ENCODE results near the gene PITHD1.
A peak's percentile ranks its signal among the peaks of the same experiment; 100 is the strongest.

Gene PITHD1

DNA sequence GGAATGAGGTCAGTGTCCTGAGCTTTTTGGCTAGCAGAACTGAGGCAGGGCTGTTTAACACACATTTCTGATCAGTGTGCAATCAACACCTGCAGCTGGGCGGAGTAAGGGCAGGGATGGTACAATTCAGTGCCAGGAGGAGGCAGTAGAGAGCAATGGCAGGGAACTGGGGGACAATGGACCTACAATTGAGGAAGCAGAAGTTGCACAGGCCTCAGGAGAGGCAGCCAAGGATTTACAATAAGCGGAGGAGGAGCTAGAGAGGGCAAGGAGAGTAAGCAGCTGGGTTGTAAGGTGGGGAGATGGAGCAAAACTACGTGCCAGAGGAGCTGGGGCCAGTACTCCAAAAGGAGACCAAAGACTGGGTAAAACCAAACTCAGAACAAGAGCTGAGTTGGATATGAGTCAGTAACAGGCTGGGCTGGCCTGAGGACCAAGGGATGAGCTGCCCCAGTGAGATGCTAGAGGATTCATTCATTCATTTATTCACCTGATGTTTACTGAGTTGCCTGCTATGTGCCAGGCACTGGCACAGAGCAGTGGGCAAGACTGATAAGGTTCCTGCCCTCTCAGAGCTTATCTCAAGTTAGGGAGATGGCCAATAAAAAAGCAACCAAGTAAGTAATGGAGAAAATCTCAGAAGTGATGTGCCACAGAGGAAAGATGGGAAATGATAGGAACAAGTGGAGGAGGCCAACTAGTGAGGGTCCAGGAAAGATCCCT lies 32.8 kb downstream of the PITHD1 start:
- TF ChIP-seq, protein P1, sequence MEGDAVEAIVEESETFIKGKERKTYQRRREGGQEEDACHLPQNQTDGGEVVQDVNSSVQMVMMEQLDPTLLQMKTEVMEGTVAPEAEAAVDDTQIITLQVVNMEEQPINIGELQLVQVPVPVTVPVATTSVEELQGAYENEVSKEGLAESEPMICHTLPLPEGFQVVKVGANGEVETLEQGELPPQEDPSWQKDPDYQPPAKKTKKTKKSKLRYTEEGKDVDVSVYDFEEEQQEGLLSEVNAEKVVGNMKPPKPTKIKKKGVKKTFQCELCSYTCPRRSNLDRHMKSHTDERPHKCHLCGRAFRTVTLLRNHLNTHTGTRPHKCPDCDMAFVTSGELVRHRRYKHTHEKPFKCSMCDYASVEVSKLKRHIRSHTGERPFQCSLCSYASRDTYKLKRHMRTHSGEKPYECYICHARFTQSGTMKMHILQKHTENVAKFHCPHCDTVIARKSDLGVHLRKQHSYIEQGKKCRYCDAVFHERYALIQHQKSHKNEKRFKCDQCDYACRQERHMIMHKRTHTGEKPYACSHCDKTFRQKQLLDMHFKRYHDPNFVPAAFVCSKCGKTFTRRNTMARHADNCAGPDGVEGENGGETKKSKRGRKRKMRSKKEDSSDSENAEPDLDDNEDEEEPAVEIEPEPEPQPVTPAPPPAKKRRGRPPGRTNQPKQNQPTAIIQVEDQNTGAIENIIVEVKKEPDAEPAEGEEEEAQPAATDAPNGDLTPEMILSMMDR (conservative IDR thresholded peaks at IDR 0.05): peak; percentile 52
- TF ChIP-seq ZFX (IDR thresholded peaks at IDR 0.05): no peak
- H3K27ac ChIP-seq: no peak overlapping the region; the same call in 1 of the 2 replicates

DNA sequence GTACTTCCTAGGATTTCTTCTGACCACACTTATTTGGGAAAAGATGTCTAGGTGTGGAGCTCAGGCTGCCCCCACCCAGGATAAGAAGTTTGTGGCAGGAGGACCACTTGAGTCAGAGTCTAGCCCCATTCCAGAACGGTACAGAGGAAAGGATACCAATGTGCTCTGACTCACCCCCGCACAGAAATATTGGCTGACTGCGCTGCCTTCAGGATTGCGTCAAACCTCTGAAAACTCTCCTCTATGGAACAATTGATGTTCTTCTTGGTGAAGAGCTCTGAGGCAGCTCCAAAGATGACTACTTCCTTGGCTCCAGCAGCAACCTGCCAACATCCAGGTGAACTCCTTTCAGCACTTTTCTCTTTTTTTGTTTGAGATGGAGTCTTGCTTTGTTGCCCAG lies 35.8 kb downstream of the PITHD1 start:
- no peak for TF ChIP-seq ZFX (IDR thresholded peaks at IDR 0.05)
- TF ChIP-seq, protein P1 (conservative IDR thresholded peaks at IDR 0.05): no peak
- H3K27ac ChIP-seq: no peak overlapping the region

DNA sequence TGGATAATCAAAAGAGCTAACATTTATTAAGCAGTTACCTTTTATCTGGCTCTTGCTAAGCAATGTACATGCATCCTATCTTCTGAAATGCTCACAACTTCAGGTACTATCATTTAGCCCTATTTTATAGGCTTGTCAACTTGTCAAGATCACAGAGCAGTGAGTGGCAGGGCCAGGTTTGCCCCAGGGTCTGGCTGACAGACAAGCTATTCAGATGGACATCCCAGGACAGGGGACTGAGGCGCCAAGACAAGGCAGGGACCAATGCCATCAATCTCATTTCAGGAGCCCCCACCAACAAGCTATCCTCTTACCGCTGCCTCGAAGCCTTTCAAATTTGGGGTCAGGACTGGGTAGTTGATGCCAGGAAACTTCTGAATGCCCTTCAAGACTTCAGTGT lies 38.1 kb downstream of the PITHD1 start:
- H3K27ac ChIP-seq: no peak overlapping the region
- TF ChIP-seq ZFX (IDR thresholded peaks at IDR 0.05): no peak
- TF ChIP-seq, protein P1 (conservative IDR thresholded peaks at IDR 0.05): no peak

DNA sequence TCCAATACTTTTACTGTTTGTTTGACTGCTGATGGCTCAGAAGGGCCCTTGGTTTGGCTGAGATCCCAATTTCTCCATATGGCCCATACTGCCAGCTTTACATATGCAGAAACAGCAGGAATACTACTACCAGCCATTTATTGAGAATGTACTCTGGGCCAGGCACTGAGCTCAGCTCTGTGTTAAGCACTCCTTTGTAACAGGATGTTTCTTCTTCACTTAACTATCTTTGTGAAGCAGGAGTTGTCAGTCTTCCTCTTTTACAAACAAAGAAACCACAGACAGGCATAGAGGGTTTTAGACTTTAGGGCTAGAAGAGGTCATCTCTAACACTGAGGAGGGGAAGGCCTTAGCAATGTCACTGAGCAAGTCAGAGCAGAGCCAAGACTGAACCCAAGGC lies 38.7 kb downstream of the PITHD1 start:
- H3K27ac ChIP-seq: no peak overlapping the region
- no peak for TF ChIP-seq ZFX (IDR thresholded peaks at IDR 0.05)
- TF ChIP-seq, protein P1 (conservative IDR thresholded peaks at IDR 0.05): no peak

DNA sequence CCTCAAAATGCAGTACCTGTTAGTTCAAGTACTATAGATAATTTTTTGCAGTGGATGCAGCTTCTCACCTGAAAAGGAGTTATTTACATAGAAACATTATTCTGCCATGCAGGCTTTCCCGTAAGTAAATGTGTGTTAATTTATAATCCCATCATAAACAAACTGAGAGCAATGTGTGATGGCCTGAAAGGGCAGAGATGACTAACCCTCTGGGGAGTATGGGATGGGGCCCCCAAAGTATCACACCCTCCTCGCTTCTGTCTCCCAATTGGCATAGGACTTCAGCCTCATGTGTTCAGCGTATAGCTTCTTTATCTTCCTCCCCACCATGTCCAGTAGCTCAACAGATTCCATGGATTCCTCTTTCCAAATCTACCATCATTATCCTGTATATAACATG lies 39.4 kb downstream of the PITHD1 start:
- no peak overlapping the region for H3K27ac ChIP-seq
- TF ChIP-seq, protein P1 (conservative IDR thresholded peaks at IDR 0.05): no peak
- TF ChIP-seq ZFX (IDR thresholded peaks at IDR 0.05): no peak

DNA sequence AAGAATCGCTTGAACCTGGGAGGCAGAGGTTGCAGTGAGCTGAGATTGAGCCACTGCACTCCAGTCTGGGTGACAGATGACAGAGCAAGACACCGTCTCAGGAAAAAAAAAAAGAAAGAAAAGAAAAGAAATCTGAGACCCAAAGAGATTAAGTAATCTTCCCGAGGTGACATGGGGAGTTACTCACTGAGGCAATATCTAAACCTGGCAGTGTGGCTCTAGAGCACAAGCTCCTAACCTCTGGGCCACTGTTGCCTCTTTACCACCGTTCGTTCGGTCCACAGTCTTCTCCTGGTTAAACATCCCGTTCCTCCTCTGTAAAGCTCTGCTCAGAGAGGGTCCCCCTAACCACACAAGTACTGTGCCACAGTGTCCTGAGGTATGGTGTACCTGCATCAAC lies 45.5 kb downstream of the PITHD1 start:
- no peak for TF ChIP-seq ZFX (IDR thresholded peaks at IDR 0.05)
- TF ChIP-seq, protein P1 (conservative IDR thresholded peaks at IDR 0.05): no peak
- H3K27ac ChIP-seq: no peak overlapping the region

DNA sequence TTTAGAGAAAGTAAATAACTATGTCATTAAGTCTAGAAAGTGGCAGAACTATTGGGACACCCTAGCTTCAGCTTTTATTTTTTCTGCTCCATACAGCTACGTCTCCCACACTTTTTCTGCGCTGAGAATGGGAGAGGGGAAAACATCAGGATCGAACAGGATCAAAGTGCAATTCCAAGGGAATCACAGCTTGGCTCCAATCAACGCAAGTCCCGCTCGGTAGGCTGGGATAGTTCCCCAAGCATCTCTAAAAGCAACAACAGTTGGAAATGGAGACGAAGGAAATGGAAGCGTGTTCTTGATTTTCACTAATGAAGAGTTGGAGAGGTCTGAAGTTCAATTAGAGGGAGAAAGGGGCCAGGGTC lies 46.5 kb downstream of the PITHD1 start:
- TF ChIP-seq, protein P1 (conservative IDR thresholded peaks at IDR 0.05): no peak
- no peak for TF ChIP-seq ZFX (IDR thresholded peaks at IDR 0.05)
- H3K27ac ChIP-seq: peak overlapping the region; percentile 92
